RWPE1 (cell line): Measurements from ENCODE around the gene CMIP.

Experiments
- CTCF ChIA-PET: fragments of 350-600 bp; sonication (Branson Sonifier 250); formaldehyde crosslinking; extraction: SDS; loops from one replicate; lab custom pipeline; 2021; lab: Yijun Ruan, JAX
- POLR2A ChIA-PET: fragments of 400-600 bp; formaldehyde crosslinking; extraction: SDS; loops from one replicate; lab custom pipeline; 2020; ENCODE audit warnings: antibody characterized with exemption; ENCODE audit not compliant: low non-redundant PET; lab: Yijun Ruan, JAX
- DNase-seq: peaks from one replicate; pipeline ENCODE4 v3.0.0; 2012; ENCODE audit warnings: low spot score
- H3K27ac ChIP-seq: fragments of 450-650 bp; 2 replicates; pipeline ENCODE4 v1.5.1; 2017
- TF ChIP-seq, protein P1 (sequence below): fragments of 450-650 bp; conservative IDR thresholded peaks from 2 replicates; pipeline ENCODE4 v1.5.1; 2017; ENCODE audit warnings: low read depth, mild to moderate bottlenecking

The CMIP gene

DNA sequence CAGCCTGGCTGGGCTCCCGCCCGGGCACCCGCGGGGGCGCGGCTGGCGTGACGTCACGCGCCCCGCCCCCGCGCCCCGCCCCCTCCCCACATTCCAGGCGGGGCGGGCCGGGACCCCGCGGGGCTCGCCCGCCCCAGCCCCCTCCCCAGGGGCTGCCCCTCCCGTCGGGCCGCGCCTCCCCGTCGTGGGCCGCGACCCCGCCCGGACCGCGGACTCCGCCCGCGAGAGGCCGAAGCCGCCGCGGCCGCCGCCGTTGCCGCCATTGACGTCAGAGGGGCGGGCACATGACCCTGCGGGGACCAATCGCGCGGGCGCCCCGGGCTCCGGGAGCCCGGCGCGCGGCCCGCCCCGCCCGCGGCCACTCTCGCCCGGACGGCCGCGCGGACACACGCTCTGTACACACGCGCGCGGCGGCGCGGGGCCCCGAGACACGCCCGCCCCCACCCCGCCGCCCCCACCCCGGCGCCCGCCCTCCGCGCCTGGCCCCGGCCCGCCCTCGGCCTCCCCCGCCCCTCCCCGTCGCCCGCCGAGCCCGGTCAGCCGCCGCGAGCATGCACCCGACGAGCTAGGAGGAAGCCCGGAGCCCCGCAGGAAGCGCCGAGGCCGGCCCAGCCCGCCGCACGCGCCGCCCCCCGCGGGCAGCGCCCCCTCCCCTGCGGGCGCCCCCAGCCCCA is at the start of gene CMIP:
Gene CMIP (plus strand): TSS at position 361 of the 674 bp plus-strand sequence.
- ChIA-PET CTCF (no interaction called here), POLR2A (no interaction called here)
- peak; percentile 93 for DNase-seq
- H3K27ac ChIP-seq: peak within 1 kb of the TSS; percentile 92
- TF ChIP-seq, protein P1, sequence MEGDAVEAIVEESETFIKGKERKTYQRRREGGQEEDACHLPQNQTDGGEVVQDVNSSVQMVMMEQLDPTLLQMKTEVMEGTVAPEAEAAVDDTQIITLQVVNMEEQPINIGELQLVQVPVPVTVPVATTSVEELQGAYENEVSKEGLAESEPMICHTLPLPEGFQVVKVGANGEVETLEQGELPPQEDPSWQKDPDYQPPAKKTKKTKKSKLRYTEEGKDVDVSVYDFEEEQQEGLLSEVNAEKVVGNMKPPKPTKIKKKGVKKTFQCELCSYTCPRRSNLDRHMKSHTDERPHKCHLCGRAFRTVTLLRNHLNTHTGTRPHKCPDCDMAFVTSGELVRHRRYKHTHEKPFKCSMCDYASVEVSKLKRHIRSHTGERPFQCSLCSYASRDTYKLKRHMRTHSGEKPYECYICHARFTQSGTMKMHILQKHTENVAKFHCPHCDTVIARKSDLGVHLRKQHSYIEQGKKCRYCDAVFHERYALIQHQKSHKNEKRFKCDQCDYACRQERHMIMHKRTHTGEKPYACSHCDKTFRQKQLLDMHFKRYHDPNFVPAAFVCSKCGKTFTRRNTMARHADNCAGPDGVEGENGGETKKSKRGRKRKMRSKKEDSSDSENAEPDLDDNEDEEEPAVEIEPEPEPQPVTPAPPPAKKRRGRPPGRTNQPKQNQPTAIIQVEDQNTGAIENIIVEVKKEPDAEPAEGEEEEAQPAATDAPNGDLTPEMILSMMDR: no peak

DNA sequence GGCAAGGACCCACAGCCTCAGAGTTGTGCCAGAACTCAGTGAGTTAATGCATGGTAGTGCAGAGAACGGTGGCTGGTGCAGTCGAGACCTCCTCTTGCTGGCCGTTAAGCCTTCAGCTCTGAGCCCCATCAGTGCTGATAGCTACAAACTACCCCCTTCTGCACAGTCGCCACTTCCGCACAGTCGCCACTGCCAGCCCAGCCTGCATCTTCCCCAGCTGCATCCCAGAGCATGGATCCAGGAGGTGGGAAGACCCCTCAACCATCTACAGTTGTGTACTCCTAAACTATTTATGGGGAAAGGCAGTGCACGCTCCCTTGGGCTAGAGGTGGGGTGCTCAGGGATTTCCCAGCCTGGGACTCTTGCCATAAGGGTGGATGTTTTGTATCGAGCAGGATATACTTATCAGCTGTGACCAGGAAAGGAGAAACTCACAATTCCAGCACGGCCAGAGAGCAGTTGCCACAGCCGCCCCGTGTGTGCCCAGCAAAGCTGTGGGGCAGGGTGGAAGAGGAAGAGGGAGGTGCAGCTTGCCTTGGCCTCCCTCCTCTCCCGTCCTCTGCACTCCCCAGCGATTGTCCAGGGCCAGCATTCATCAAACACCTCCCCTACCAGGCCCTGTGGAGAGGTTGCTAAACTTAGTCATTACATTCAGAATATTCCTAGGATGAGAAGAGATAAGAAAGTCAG is 49.5 kb upstream of the CMIP start:
- no peak for DNase-seq
- H3K27ac ChIP-seq: 0 out of 2 replicates have a peak overlapping the region, but pooled peaks have one; percentile 2
- CTCF ChIA-PET: interaction anchor here (0.7 kb wide), 1 partner anchor 325 kb away, joined by 5 read pairs; no protein-coding TSS in a partner anchor
- TF ChIP-seq, protein P1: no peak
- POLR2A ChIA-PET: no interaction called here

DNA sequence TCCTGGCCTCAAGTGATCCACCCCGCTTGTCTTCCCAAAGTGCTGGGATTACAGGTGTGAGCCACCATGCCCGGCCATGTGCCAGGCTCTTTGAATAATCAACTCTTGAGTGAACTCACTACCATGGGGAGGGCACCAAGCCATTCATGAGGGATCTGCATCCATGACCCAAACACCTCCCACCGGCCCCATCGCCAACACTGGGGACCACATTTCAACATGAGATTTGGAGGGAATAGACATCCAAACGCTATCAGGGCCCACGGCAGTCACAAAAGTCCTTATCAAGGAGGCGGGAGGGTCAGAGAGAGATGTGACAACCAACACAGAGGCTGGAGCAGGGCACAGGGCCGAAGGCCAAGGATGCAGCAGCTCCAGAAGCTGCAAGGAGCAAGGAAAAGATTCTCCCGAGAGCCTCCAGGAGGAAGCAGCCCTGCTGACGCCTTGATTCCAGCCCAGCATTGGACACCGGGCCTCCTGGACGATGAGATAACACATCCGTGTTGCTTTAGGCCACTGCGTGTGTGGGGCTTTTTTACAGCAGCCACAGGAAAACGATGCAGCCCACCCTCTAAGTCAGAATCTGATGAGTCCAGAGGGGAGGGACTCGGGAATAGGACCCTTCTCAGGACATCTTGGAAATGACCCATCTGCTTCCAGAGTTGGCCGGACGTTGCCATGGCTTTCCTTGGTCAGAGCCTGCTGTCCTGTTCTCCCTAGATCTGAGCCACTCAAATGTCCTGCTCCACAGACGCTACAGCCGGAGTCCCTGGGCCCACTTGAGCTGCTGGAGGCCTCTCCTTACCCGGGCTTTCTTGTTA is 47.3 kb upstream of the CMIP start:
- POLR2A ChIA-PET: no interaction called here
- CTCF ChIA-PET: no interaction called here
- no peak overlapping the region for H3K27ac ChIP-seq
- DNase-seq: no peak
- TF ChIP-seq, protein P1: no peak

DNA sequence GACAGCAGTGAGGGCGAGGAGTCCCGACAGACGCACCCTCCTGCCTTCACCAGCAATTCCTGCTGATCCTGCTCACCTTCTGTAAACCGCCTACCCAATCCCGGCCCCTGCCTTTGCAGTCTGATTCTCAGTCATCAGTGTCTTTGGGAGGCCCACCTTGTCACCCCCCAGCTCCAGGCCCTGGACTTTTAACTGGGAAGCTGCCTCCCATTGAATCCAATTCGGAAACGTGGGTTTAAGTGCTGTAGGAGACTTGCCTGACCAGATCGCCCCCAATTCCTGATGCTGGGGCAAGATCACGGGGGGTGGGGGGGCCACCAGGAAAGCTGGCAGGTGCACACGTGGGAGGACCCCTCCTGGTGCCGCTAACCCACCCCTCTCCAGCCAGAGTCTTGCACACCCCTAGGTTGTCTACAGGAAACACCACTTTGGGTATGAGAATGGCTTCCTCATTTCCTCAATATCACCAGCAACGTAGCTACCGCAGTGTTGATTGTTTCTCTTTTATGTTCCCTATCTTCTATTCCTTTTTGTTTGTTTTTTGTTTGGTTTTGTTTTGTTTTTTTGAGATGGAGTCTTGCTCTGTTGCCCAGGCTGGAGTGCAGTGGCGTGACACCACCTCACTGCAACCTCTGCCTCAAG is 46.6 kb upstream of the CMIP start:
- no peak for DNase-seq
- ChIA-PET POLR2A (no interaction called here), CTCF (interaction anchor here (0.6 kb wide), 1 partner anchor 299 kb away, joined by 4 read pairs; no protein-coding TSS in a partner anchor)
- TF ChIP-seq, protein P1: no peak
- no peak overlapping the region for H3K27ac ChIP-seq

DNA sequence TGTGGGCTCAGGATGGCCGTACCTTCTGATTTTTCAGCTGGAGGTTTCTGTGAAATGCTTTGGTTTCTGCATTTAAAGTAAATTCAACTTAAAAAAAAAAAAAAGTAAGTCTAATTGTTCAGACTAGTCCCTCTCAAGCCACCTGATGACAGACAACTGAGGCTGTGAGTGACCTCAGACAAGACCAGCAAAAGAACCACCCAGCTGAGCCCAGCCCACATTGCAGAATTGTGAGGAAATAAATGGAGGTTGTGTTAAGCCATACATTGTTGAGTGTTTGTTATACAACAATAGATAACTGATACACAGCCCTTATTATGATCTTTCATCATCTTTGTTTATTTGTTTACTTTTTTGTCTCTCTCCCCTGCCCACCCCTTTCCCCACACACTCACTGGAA is 44.7 kb upstream of the CMIP start:
- POLR2A ChIA-PET: no interaction called here
- CTCF ChIA-PET: interaction anchor here (0.6 kb wide), 1 partner anchor 331 kb away, joined by 3 read pairs; no protein-coding TSS in a partner anchor
- no peak for DNase-seq
- TF ChIP-seq, protein P1: no peak
- H3K27ac ChIP-seq: no peak overlapping the region
